HG03159 (cell line): ENCODE results near the gene PPP2R5A.
"Not testable (repeated sequence)": the region's sequence is repeated elsewhere in the genome, so short reads cannot be mapped to it uniquely, and the experiment has no call there.

Experiments
- ATAC-seq: cut with Tn5 transposase; IDR thresholded peaks from one replicate; pipeline ENCODE4 v1.9.1; 2021; ENCODE audit warnings: mild to moderate bottlenecking, moderate library complexity; ENCODE audit not compliant: unreplicated experiment

PPP2R5A gene

DNA sequence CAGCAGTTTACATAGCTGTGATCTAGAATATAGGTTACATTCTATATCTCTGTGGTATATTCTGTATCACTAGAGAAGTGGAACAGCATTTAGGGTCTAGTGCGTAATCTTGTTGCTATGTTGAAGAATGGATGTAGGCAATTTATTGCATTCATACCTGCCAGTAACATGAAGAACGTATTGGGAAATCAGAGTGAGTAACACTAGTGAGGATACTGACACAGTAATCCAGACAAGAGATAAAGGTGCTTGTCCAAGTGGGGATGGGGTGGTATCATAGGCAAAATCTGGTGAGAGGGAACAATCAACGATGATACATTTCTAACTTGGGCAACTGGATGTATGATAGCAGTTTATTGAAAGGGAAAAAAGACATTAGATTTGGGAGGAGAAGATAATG lies 9.8 kb downstream of the PPP2R5A start:
- ATAC-seq = no peak

DNA sequence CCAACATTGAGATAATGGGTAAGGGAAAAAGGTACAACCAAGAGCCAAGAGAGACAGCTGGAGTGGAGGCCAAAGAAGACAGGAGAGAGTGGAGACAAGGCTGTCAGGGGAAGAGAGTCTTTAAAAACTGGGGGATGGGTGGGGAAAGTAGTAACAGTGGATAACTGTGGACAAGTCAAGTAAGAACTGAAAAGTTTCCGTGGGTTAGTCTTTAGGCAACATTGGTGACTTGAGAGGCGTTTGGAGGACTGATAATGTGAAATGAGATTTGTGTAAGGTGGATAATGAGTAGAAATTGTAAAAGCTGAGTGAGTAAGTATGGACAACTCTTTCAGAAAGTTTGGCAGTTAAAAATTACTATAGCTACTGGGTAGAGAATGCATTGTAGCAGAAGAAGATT lies 10.4 kb downstream of the PPP2R5A start:
- ATAC-seq = no peak

DNA sequence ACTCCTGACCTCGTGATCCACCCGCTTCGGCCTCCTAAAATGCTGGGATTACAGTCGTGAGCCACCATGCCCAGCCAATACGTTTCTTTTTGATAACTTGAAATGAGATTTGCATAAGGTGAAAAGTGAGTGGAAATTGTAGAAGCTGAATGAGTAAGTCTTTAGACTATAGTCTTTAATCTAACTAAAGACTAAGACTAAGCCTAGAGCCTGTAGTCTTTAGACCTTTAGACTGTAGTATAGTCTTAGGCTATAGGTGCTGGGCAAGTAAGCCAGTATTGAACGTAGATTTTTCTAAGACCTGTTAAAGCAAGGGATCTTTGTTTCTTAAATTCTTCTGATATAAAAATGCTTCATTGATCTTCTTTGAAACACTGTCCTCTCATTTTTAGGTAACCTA lies 12.1 kb downstream of the PPP2R5A start:
- ATAC-seq = no peak

DNA sequence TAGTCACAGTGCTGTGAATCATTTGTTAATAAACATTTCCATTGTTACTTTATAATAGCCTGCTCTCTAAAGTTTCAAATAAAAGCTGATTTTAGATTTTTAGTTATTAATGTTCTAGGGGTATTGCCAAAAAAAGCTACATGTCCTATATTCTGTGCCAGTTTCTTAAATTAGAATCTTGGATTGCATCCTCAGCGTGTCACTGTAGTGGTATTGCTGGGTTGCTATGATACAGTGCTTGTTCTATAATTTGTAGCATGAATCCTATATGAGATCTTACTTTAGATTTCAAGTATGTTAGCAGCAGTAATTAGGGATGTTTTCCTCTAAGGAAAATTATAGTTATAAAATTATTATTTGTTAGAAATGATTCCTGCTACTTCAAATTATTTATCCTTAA lies 16.4 kb downstream of the PPP2R5A start:
- ATAC-seq = no peak

DNA sequence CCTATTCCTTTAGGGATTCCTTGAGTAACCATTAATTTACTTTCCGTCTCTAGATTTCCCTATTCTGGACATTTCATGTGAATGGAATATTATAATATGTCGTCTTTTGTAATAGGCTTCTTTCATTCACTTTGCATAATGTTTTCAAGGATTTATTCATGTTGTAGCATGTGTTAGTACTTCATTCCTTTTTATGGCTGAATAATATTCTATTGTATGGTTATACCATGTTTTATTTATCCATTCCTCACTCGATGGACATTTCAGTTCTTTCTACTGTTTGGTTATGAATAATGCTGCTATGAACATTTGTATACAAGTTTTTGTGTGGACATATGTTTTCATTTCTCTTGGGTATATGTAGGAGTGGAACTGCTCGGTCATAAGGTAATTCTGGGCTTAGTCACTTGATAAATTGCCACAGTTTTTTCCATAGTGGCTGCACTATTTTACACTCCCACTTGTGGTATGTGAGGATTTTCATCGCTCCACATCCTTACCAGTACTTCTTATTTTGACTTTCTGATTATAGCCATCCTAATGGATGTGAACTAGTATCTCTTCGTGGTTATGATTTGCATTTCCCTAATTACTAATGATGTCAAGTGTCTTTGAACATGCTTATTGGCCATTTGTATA lies 17.7 kb downstream of the PPP2R5A start:
- no peak for ATAC-seq

- ATAC-seq = no peak
Observed at GRCh38 chr1:212305342-212305741, 20.1 kb downstream of the PPP2R5A start.

DNA sequence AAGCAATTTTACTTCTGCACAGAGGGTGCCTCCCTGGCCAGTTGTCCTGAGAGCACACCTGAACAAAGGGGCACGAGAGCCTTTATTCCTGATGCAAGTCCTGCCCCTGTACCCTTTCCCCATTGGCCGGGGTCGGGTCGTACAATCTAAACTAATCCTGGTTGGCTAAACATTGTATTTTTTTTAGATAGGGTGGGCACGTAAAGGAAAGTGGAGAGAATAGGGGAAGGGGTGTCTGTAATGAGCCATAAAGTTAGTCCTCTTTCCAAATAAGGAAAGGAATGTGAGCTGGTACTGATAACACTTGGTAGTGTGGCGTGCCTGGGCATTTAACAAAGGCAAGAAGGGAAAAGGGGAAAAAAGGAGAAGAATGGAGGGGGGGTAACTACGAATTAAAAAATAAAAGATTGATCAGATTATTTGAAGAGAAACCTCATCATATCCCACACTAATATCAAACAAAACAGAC lies 20.8 kb downstream of the PPP2R5A start:
- ATAC-seq = not testable (repeated sequence)

DNA sequence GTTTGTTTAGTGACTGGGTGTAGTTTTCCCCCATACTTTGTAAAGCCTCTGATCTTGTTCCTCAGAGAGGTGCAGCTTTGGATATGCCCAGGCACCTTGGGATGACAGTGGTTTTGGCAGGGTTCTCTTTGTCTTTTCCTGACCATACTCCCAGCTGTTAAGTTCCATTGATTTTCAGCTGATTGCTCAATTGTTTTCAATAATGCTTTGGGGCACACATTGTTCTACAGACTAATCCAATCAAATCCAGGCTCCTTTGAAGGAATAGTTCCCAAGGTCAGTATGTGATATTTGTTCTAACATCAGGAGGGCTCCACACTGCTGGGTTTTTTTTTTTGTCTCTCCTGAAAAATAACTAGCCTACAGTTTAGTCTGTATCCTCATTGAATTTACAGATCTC lies 24.8 kb downstream of the PPP2R5A start:
- ATAC-seq = no peak

GRCh38 chr1:212310383-212310782 lies 25.2 kb downstream of the PPP2R5A start:
- no peak for ATAC-seq

DNA sequence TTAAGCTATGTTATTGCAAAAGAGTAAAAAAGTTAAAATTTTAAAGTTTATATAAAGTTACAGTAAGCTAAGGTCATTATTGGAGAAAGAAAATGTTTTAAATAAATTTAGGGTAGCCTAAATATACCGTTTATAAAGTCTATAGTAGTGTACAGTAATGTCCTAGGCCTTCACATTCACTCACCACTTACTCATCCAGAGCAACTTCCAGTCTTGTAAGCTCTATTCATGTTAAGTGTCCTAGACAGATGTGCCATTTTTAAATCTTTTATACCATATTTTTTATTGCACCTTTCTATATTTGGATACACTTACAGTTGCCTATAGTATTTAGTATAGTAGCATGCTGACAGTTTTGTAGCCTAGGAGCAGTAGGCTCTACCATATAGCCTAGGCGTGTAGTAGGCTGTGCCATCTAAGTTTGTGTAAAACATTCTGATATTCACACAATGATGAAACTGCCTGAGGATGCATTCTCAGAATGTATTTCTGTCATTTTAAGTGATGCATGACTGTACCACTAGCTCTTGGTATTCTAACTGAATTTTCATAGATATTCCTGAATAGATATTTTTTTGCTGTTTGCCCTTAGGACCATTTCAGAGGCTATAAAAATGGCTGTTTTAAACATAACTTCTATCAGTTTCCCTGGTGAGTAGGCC lies 26.8 kb downstream of the PPP2R5A start:
- ATAC-seq = no peak

- ATAC-seq = no peak
Observed at GRCh38 chr1:212313616-212314015, 28.4 kb downstream of the PPP2R5A start.

GRCh38 chr1:212315184-212315583 lies 30.0 kb downstream of the PPP2R5A start:
- no peak for ATAC-seq

DNA sequence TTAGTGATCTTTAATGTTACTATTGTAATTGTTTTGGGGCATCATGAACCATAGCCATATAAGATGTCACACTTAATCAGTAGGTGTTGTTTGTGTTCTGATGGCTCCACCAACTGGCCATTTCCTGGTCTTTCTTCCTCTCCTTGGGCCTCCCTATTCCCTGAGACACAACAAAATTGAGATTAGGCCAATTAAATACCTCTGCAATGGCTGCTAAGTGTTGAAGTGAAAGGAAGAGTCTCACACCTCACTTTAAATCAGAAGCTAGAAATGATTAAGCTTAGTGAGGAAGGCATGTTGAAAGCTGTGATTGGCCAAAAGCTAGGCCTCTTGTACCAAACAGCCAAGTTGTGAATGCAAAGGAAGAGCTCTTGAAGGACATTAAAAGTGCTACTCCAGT lies 30.7 kb downstream of the PPP2R5A start:
- no peak for ATAC-seq

- ATAC-seq = no peak
Observed at GRCh38 chr1:212317916-212318315, 32.7 kb downstream of the PPP2R5A start.

- not testable (repeated sequence) for ATAC-seq
Observed at GRCh38 chr1:212321031-212321430, 35.8 kb downstream of the PPP2R5A start.

DNA sequence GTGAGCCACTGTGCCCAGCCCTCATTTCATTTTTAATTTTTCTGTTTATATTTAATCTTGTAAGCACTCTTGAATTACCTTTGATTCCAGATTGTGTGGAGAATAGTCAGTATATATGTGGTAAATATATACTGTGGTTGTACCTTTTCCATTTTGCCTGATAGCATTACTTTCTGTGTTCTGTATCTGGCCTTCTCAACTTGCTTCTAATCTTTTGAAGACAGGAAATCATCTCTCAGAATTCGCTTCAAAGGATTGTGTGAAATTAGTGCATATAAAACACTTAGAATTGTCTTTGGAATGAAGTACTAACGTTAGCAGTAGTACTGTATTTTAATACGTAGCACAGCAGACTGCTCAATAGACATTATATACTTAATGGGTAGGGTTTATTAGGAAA lies 37.9 kb downstream of the PPP2R5A start:
- ATAC-seq = no peak

GRCh38 chr1:212326541-212326940 lies 41.3 kb downstream of the PPP2R5A start:
- ATAC-seq = no peak

- ATAC-seq = no peak
Observed at GRCh38 chr1:212328248-212328647, 43.0 kb downstream of the PPP2R5A start.

DNA sequence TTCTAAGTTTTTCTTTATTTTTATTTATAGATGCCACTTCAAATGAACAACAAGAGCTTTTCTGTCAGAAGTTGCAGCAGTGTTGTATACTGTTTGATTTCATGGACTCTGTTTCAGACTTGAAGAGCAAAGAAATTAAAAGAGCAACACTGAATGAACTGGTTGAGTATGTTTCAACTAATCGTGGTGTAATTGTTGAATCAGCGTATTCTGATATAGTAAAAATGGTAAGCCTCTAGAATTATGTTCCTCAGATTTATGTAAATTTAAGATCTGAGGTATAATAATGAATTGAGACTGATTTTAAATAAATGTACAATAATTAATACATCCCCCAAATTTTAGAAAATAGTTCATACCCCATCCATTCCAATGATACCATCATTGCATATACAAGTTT lies 43.9 kb downstream of the PPP2R5A start:
- ATAC-seq = no peak

GRCh38 chr1:212341090-212341489 lies 55.9 kb downstream of the PPP2R5A start:
- no peak for ATAC-seq

- ATAC-seq = no peak
Observed at GRCh38 chr1:212344905-212345304, 59.7 kb downstream of the PPP2R5A start.

GRCh38 chr1:212346601-212347000 lies 61.4 kb downstream of the PPP2R5A start:
- ATAC-seq = no peak
